HEK293 (cell line): Measurements from ENCODE around the gene ZNHIT3.

Source experiments
- CTCF ChIA-PET: fragments of 350-600 bp; formaldehyde crosslinking; extraction: SDS; loops from one replicate; lab custom pipeline; 2021; ENCODE audit warnings: antibody characterized with exemption; lab: Yijun Ruan, JAX
- POLR2A ChIA-PET: fragments of 300-600 bp; formaldehyde crosslinking; extraction: SDS; loops from one replicate; lab custom pipeline; 2020; ENCODE audit warnings: antibody characterized with exemption, inconsistent platforms; lab: Yijun Ruan, JAX
- H3K27ac ChIP-seq: fragments of 200-500 bp; sonication (Bioruptor generic); 2 replicates; pipeline ENCODE4 v1.5.1; 2014; ENCODE audit warnings: low read depth, low read length, control low read depth, inconsistent platforms; ENCODE audit errors: extremely low read depth
- H3K36me3 ChIP-seq, 2 experiments: fragments of 200-500 bp in 1 of 2; sonication (Bioruptor generic) in 1 of 2; 1 replicate in 1 of 2; 2 replicates in 1 of 2; pipeline ENCODE4 v1.5.1; 2014 to 2017; ENCODE audit warnings: inconsistent platforms in 2 of 2, low read length in 2 of 2; ENCODE audit not compliant: control insufficient read depth in 2 of 2, insufficient read depth in 1 of 2
- H3K4me1 ChIP-seq: fragments of 200-500 bp; sonication (Bioruptor generic); 2 replicates; pipeline ENCODE4 v1.5.1; 2014; ENCODE audit warnings: mild to moderate bottlenecking, low read length, inconsistent platforms; ENCODE audit not compliant: control insufficient read depth, insufficient read depth
- H3K4me3 ChIP-seq: 2 replicates; pipeline ENCODE4 v1.5.1; 2011; ENCODE audit warnings: low read depth, mild to moderate bottlenecking, control low read depth, low read length, moderate library complexity
- H3K9me3 ChIP-seq: fragments of 200-500 bp; sonication (Bioruptor generic); 2 replicates; pipeline ENCODE4 v1.5.1; 2014; ENCODE audit warnings: low read depth, low read length, inconsistent platforms; ENCODE audit not compliant: control insufficient read depth, insufficient read depth
- IKZF3 ChIP-seq: fragments of 450-650 bp; IDR thresholded peaks from 2 replicates; pipeline ENCODE4 v1.5.0; 2018; ENCODE audit warnings: missing biosample characterization, mild to moderate bottlenecking, missing genetic modification characterization, moderate library complexity
- MEIS1 ChIP-seq: sonication (generic); formaldehyde crosslinking; IDR thresholded peaks from 2 replicates; pipeline ENCODE4 v1.8.1; 2022; ENCODE audit warnings: missing genetic modification reagents, mild to moderate bottlenecking, borderline replicate concordance
- SCRT2 ChIP-seq: fragments of 450-650 bp; formaldehyde crosslinking; IDR thresholded peaks from 2 replicates; pipeline ENCODE4 v1.5.1; 2016; ENCODE audit warnings: missing biosample characterization, missing genetic modification characterization
- SETDB1 ChIP-seq: IDR thresholded peaks from one replicate; pipeline ENCODE4 v1.6.1; 2017; ENCODE audit warnings: mild to moderate bottlenecking, low read length, moderate library complexity, mixed read lengths; ENCODE audit not compliant: insufficient read length
- SP3 ChIP-seq: fragments of 450-650 bp; formaldehyde crosslinking; IDR thresholded peaks from 2 replicates; pipeline ENCODE4 v1.5.1; 2016; ENCODE audit warnings: missing biosample characterization, missing genetic modification characterization
- ZNF10 ChIP-seq: fragments of 450-650 bp; formaldehyde crosslinking; IDR thresholded peaks from 2 replicates; pipeline ENCODE4 v1.5.1; 2017; ENCODE audit warnings: missing biosample characterization, missing genetic modification characterization
- ZNF2 ChIP-seq: fragments of 450-650 bp; formaldehyde crosslinking; IDR thresholded peaks from 2 replicates; pipeline ENCODE4 v1.5.1; 2016; ENCODE audit warnings: missing biosample characterization, missing genetic modification characterization
- ZNF223 ChIP-seq: fragments of 450-650 bp; formaldehyde crosslinking; IDR thresholded peaks from 2 replicates; pipeline ENCODE4 v1.5.1; 2016; ENCODE audit warnings: missing biosample characterization, missing genetic modification characterization
- ZNF394 ChIP-seq: fragments of 450-650 bp; formaldehyde crosslinking; IDR thresholded peaks from 2 replicates; pipeline ENCODE4 v1.5.1; 2016; ENCODE audit warnings: missing biosample characterization, missing genetic modification characterization, mild to moderate bottlenecking, moderate library complexity, borderline replicate concordance
- ZNF416 ChIP-seq: fragments of 450-650 bp; formaldehyde crosslinking; IDR thresholded peaks from 2 replicates; pipeline ENCODE4 v1.5.1; 2016; ENCODE audit warnings: missing biosample characterization, missing genetic modification characterization
- ZNF621 ChIP-seq: fragments of 450-650 bp; formaldehyde crosslinking; IDR thresholded peaks from 2 replicates; pipeline ENCODE4 v1.5.1; 2017; ENCODE audit warnings: missing biosample characterization, missing genetic modification characterization
- ZNF624 ChIP-seq: fragments of 450-650 bp; formaldehyde crosslinking; IDR thresholded peaks from 2 replicates; pipeline ENCODE4 v1.5.1; 2017; ENCODE audit warnings: missing biosample characterization, missing genetic modification characterization
- ZNF629 ChIP-seq: fragments of 450-650 bp; formaldehyde crosslinking; IDR thresholded peaks from 2 replicates; pipeline ENCODE4 v1.5.1; 2017; ENCODE audit warnings: missing biosample characterization, missing genetic modification characterization
- TF ChIP-seq, protein P1 (sequence below): fragments of 450-650 bp; formaldehyde crosslinking; IDR thresholded peaks from 2 replicates; pipeline ENCODE4 v1.5.1; 2016; ENCODE audit warnings: missing biosample characterization, missing genetic modification characterization
- TF ChIP-seq, protein P2 (sequence below): fragments of 450-650 bp; formaldehyde crosslinking; IDR thresholded peaks from 2 replicates; pipeline ENCODE4 v1.5.1; 2016; ENCODE audit warnings: missing biosample characterization, missing genetic modification characterization
- TF ChIP-seq, protein P3 (sequence below): fragments of 450-650 bp; formaldehyde crosslinking; IDR thresholded peaks from 2 replicates; pipeline ENCODE4 v1.5.1; 2016; ENCODE audit warnings: missing biosample characterization, missing genetic modification characterization
- TF ChIP-seq, protein P4 (sequence below): fragments of 450-650 bp; formaldehyde crosslinking; IDR thresholded peaks from 2 replicates; pipeline ENCODE4 v1.5.1; 2016; ENCODE audit warnings: missing biosample characterization, missing genetic modification characterization
- TF ChIP-seq, protein P5 (sequence below): fragments of 450-650 bp; formaldehyde crosslinking; IDR thresholded peaks from 2 replicates; pipeline ENCODE4 v1.5.1; 2016; ENCODE audit warnings: missing biosample characterization, missing genetic modification characterization
- TF ChIP-seq, protein P6 (sequence below): fragments of 450-650 bp; formaldehyde crosslinking; IDR thresholded peaks from 2 replicates; pipeline ENCODE4 v1.5.1; 2017; ENCODE audit warnings: missing biosample characterization, missing genetic modification characterization
- TF ChIP-seq, protein P7 (sequence below): fragments of 450-650 bp; formaldehyde crosslinking; IDR thresholded peaks from 2 replicates; pipeline ENCODE4 v1.5.1; 2016; ENCODE audit warnings: missing biosample characterization, missing genetic modification characterization

ZNHIT3 gene

DNA sequence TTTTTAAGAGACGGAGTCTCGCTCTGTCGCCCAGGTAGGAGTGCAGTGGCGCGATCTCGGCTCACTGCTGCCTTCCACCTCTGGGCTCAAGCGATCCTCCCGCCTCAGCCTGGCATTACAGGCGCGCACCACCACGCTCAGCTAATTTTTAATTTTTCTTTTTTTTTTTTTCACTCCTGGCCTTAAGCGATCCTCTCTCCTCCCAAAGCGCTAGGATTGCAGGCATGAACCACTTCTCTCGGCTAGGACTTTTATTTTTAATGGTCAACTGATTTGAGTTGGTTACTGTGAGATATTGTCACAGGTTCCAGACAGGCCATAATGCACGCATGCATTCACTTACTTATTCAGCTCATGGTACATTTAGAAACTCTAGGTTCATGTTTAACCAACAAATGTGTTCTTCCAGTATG, 49.2 kb downstream of the ZNHIT3 start:
- H3K36me3 ChIP-seq = peaks cover 44 to 53% of the 10 kb centered on the region in 2 experiments
- peak overlapping the region; percentile 91 for H3K4me3 ChIP-seq
- H3K4me1 ChIP-seq = 0 out of 2 replicates have a peak, but pooled peaks cover 3% of the 10 kb centered on the region
- ChIA-PET CTCF (interaction anchor here (0.6 to 1.6 kb wide), 5 partner anchors 15 to 559 kb away, joined by 3 to 4 read pairs (median 3); partner anchors contain the start of gene MRM1), POLR2A (interaction anchor here (0.6 to 4.5 kb wide), 7 partner anchors 10 to 67 kb away, joined by 3 to 81 read pairs (median 3); partner anchors contain the start of genes GGNBP2 and MRM1)
- H3K27ac ChIP-seq = peak overlapping the region; percentile 94
- no peaks in the 10 kb centered on the region for H3K9me3 ChIP-seq
- TF ChIP-seq ZNF621 (tag by site-specific recombination) (no peak), ZNF223 (tag by site-specific recombination) (peak; percentile 91; the same call in 1 of the 2 replicates), SCRT2 (tag by site-specific recombination) (no peak), ZNF10 (tag by site-specific recombination) (no peak), ZNF416 (tag by site-specific recombination) (no peak), ZNF394 (tag by site-specific recombination) (no peak), IKZF3 (tag by site-specific recombination) (no peak), SETDB1 (peak; percentile 64), MEIS1 (no peak), ZNF624 (tag by site-specific recombination) (no peak; the same call in 1 of the 2 replicates), ZNF2 (tag by site-specific recombination) (peak; percentile 57; the same call in 1 of the 2 replicates), ZNF629 (tag by site-specific recombination) (no peak), SP3 (tag by site-specific recombination) (no peak)
- TF ChIP-seq, protein P1, sequence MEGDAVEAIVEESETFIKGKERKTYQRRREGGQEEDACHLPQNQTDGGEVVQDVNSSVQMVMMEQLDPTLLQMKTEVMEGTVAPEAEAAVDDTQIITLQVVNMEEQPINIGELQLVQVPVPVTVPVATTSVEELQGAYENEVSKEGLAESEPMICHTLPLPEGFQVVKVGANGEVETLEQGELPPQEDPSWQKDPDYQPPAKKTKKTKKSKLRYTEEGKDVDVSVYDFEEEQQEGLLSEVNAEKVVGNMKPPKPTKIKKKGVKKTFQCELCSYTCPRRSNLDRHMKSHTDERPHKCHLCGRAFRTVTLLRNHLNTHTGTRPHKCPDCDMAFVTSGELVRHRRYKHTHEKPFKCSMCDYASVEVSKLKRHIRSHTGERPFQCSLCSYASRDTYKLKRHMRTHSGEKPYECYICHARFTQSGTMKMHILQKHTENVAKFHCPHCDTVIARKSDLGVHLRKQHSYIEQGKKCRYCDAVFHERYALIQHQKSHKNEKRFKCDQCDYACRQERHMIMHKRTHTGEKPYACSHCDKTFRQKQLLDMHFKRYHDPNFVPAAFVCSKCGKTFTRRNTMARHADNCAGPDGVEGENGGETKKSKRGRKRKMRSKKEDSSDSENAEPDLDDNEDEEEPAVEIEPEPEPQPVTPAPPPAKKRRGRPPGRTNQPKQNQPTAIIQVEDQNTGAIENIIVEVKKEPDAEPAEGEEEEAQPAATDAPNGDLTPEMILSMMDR = no peak; the same call in 1 of the 2 replicates
- TF ChIP-seq, protein P2, sequence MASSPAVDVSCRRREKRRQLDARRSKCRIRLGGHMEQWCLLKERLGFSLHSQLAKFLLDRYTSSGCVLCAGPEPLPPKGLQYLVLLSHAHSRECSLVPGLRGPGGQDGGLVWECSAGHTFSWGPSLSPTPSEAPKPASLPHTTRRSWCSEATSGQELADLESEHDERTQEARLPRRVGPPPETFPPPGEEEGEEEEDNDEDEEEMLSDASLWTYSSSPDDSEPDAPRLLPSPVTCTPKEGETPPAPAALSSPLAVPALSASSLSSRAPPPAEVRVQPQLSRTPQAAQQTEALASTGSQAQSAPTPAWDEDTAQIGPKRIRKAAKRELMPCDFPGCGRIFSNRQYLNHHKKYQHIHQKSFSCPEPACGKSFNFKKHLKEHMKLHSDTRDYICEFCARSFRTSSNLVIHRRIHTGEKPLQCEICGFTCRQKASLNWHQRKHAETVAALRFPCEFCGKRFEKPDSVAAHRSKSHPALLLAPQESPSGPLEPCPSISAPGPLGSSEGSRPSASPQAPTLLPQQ (tag by site-specific recombination) = no peak
- TF ChIP-seq, protein P3, sequence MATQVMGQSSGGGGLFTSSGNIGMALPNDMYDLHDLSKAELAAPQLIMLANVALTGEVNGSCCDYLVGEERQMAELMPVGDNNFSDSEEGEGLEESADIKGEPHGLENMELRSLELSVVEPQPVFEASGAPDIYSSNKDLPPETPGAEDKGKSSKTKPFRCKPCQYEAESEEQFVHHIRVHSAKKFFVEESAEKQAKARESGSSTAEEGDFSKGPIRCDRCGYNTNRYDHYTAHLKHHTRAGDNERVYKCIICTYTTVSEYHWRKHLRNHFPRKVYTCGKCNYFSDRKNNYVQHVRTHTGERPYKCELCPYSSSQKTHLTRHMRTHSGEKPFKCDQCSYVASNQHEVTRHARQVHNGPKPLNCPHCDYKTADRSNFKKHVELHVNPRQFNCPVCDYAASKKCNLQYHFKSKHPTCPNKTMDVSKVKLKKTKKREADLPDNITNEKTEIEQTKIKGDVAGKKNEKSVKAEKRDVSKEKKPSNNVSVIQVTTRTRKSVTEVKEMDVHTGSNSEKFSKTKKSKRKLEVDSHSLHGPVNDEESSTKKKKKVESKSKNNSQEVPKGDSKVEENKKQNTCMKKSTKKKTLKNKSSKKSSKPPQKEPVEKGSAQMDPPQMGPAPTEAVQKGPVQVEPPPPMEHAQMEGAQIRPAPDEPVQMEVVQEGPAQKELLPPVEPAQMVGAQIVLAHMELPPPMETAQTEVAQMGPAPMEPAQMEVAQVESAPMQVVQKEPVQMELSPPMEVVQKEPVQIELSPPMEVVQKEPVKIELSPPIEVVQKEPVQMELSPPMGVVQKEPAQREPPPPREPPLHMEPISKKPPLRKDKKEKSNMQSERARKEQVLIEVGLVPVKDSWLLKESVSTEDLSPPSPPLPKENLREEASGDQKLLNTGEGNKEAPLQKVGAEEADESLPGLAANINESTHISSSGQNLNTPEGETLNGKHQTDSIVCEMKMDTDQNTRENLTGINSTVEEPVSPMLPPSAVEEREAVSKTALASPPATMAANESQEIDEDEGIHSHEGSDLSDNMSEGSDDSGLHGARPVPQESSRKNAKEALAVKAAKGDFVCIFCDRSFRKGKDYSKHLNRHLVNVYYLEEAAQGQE (tag by site-specific recombination) = no peak
- TF ChIP-seq, protein P4, sequence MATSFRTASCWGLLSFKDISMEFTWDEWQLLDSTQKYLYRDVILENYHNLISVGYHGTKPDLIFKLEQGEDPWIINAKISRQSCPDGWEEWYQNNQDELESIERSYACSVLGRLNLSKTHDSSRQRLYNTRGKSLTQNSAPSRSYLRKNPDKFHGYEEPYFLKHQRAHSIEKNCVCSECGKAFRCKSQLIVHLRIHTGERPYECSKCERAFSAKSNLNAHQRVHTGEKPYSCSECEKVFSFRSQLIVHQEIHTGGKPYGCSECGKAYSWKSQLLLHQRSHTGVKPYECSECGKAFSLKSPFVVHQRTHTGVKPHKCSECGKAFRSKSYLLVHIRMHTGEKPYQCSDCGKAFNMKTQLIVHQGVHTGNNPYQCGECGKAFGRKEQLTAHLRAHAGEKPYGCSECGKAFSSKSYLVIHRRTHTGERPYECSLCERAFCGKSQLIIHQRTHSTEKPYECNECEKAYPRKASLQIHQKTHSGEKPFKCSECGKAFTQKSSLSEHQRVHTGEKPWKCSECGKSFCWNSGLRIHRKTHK = no peak
- TF ChIP-seq, protein P5, sequence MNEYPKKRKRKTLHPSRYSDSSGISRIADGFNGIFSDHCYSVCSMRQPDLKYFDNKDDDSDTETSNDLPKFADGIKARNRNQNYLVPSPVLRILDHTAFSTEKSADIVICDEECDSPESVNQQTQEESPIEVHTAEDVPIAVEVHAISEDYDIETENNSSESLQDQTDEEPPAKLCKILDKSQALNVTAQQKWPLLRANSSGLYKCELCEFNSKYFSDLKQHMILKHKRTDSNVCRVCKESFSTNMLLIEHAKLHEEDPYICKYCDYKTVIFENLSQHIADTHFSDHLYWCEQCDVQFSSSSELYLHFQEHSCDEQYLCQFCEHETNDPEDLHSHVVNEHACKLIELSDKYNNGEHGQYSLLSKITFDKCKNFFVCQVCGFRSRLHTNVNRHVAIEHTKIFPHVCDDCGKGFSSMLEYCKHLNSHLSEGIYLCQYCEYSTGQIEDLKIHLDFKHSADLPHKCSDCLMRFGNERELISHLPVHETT = peak; percentile 77; the same call in 1 of the 2 replicates
- TF ChIP-seq, protein P6, sequence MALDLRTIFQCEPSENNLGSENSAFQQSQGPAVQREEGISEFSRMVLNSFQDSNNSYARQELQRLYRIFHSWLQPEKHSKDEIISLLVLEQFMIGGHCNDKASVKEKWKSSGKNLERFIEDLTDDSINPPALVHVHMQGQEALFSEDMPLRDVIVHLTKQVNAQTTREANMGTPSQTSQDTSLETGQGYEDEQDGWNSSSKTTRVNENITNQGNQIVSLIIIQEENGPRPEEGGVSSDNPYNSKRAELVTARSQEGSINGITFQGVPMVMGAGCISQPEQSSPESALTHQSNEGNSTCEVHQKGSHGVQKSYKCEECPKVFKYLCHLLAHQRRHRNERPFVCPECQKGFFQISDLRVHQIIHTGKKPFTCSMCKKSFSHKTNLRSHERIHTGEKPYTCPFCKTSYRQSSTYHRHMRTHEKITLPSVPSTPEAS (tag by site-specific recombination) = no peak
- TF ChIP-seq, protein P7, sequence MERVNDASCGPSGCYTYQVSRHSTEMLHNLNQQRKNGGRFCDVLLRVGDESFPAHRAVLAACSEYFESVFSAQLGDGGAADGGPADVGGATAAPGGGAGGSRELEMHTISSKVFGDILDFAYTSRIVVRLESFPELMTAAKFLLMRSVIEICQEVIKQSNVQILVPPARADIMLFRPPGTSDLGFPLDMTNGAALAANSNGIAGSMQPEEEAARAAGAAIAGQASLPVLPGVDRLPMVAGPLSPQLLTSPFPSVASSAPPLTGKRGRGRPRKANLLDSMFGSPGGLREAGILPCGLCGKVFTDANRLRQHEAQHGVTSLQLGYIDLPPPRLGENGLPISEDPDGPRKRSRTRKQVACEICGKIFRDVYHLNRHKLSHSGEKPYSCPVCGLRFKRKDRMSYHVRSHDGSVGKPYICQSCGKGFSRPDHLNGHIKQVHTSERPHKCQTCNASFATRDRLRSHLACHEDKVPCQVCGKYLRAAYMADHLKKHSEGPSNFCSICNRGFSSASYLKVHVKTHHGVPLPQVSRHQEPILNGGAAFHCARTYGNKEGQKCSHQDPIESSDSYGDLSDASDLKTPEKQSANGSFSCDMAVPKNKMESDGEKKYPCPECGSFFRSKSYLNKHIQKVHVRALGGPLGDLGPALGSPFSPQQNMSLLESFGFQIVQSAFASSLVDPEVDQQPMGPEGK (tag by site-specific recombination) = 0 out of 2 replicates have a peak, but pooled peaks have one; percentile 6
